ENCODE measurements around the gene INHBB.
"Not testable (repeated sequence)": the region's sequence is repeated elsewhere in the genome, so short reads cannot be mapped to it uniquely, and the experiment has no call there.

INHBB gene

GRCh38 chr2:120310136-120310535, 35.8 kb upstream of the INHBB start:
- no peaks in the 10 kb centered on the region for H3K9me3 ChIP-seq (ENCODE audit: control insufficient read depth, low read length)
- no peak overlapping the region for H4K8ac ChIP-seq (ENCODE audit: low read length)
- H2AK5ac ChIP-seq (ENCODE audit: low read length, severe bottlenecking), result no peak overlapping the region
- no peak overlapping the region for H2BK15ac ChIP-seq (ENCODE audit: low read depth, poor library complexity, severe bottlenecking)
- H3K23ac ChIP-seq (ENCODE audit: low read length in 2 of 2), result no peak overlapping the region
- H3K27ac ChIP-seq (ENCODE audit: low read length, poor library complexity, severe bottlenecking), result no peak overlapping the region
- no peak overlapping the region for H3K14ac ChIP-seq (ENCODE audit: low read length in 2 of 2)
- peaks cover 2% of the 10 kb centered on the region for H3K4me1 ChIP-seq (ENCODE audit: control insufficient read depth, insufficient read depth, low read depth, low read length)
- 90% methylated on average over 5 of the region's 6 CpGs for WGBS
- H3K27me3 ChIP-seq (ENCODE audit: control insufficient read depth in 1 of 2, insufficient read depth in 1 of 2, low read length in 2 of 2), result peaks cover 3 to 7% of the 10 kb centered on the region in 2 experiments
- H2BK5ac ChIP-seq (ENCODE audit: low read depth, low read length, poor library complexity, severe bottlenecking), result no peak overlapping the region
- H2BK12ac ChIP-seq (ENCODE audit: low read length in 2 of 2), result no peak overlapping the region
- no peak overlapping the region for H3K4me3 ChIP-seq (ENCODE audit: insufficient read depth in 1 of 2, low read depth in 1 of 2, low read length in 2 of 2)
- no peak overlapping the region for H4K91ac ChIP-seq (ENCODE audit: low read length)
- no peak overlapping the region for H3K4ac ChIP-seq (ENCODE audit: low read depth in 1 of 2, low read length in 2 of 2)
- no peaks in the 10 kb centered on the region for H3K79me1 ChIP-seq (replicated peaks; ENCODE audit: low read length, poor library complexity, severe bottlenecking)
- H2AFZ ChIP-seq (ENCODE audit: low read depth, low read length), result no peak overlapping the region
- no peak overlapping the region for H3K9ac ChIP-seq (ENCODE audit: low read length)
- no peak for DNase-seq
- H3K36me3 ChIP-seq (ENCODE audit: control insufficient read depth in 1 of 2, insufficient read depth in 2 of 2, low read depth in 1 of 2, low read length in 2 of 2), result peaks cover 5 to 11% of the 10 kb centered on the region in 2 experiments
- no peak overlapping the region for H3K4me2 ChIP-seq (ENCODE audit: low read length, poor library complexity, severe bottlenecking)
- no peak overlapping the region for H3K18ac ChIP-seq (ENCODE audit: low read depth in 1 of 2, low read length in 2 of 2)
- H2BK120ac ChIP-seq (ENCODE audit: low read depth, low read length), result no peak overlapping the region

GRCh38 chr2:120310841-120311240, 35.1 kb upstream of the INHBB start:
- H3K36me3 ChIP-seq (ENCODE audit: control insufficient read depth in 1 of 2, insufficient read depth in 2 of 2, low read depth in 1 of 2, low read length in 2 of 2); H2AK5ac ChIP-seq (ENCODE audit: low read length, severe bottlenecking); H3K4ac ChIP-seq (ENCODE audit: low read depth in 1 of 2, low read length in 2 of 2); H3K79me1 ChIP-seq (replicated peaks; ENCODE audit: low read length, poor library complexity, severe bottlenecking); H3K4me3 ChIP-seq (ENCODE audit: insufficient read depth in 1 of 2, low read depth in 1 of 2, low read length in 2 of 2); H3K23ac ChIP-seq (ENCODE audit: low read length in 2 of 2); H2BK120ac ChIP-seq (ENCODE audit: low read depth, low read length); H3K4me1 ChIP-seq (ENCODE audit: control insufficient read depth, insufficient read depth, low read depth, low read length); H2BK12ac ChIP-seq (ENCODE audit: low read length in 2 of 2); H4K91ac ChIP-seq (ENCODE audit: low read length); H3K27ac ChIP-seq (ENCODE audit: low read length, poor library complexity, severe bottlenecking); H2BK5ac ChIP-seq (ENCODE audit: low read depth, low read length, poor library complexity, severe bottlenecking); H2BK15ac ChIP-seq (ENCODE audit: low read depth, poor library complexity, severe bottlenecking); H3K9ac ChIP-seq (ENCODE audit: low read length); H2AFZ ChIP-seq (ENCODE audit: low read depth, low read length); H4K8ac ChIP-seq (ENCODE audit: low read length); DNase-seq; H3K18ac ChIP-seq (ENCODE audit: low read depth in 1 of 2, low read length in 2 of 2); H3K4me2 ChIP-seq (ENCODE audit: low read length, poor library complexity, severe bottlenecking); H3K14ac ChIP-seq (ENCODE audit: low read length in 2 of 2); H3K9me3 ChIP-seq (ENCODE audit: control insufficient read depth, low read length): not testable (repeated sequence)
- peaks cover 10 to 14% of the 10 kb centered on the region in 2 experiments for H3K27me3 ChIP-seq (ENCODE audit: control insufficient read depth in 1 of 2, insufficient read depth in 1 of 2, low read length in 2 of 2)
- WGBS, result 88% methylated on average over 8 of the region's 8 CpGs

GRCh38 chr2:120312076-120312475, 33.9 kb upstream of the INHBB start:
- H2BK15ac ChIP-seq (ENCODE audit: low read depth, poor library complexity, severe bottlenecking), result no peak overlapping the region
- no peaks in the 10 kb centered on the region for H3K36me3 ChIP-seq (ENCODE audit: control insufficient read depth in 1 of 2, insufficient read depth in 2 of 2, low read depth in 1 of 2, low read length in 2 of 2)
- H2BK5ac ChIP-seq (ENCODE audit: low read depth, low read length, poor library complexity, severe bottlenecking), result no peak overlapping the region
- no peak overlapping the region for H2BK120ac ChIP-seq (ENCODE audit: low read depth, low read length)
- H3K9ac ChIP-seq (ENCODE audit: low read length), result no peak overlapping the region
- H3K79me1 ChIP-seq (replicated peaks; ENCODE audit: low read length, poor library complexity, severe bottlenecking), result no peaks in the 10 kb centered on the region
- H4K91ac ChIP-seq (ENCODE audit: low read length), result no peak overlapping the region
- peaks cover 2% of the 10 kb centered on the region for H3K4me1 ChIP-seq (ENCODE audit: control insufficient read depth, insufficient read depth, low read depth, low read length)
- no peaks in the 10 kb centered on the region for H3K9me3 ChIP-seq (ENCODE audit: control insufficient read depth, low read length)
- no peak overlapping the region for H3K4me2 ChIP-seq (ENCODE audit: low read length, poor library complexity, severe bottlenecking)
- no peak overlapping the region for H3K27ac ChIP-seq (ENCODE audit: low read length, poor library complexity, severe bottlenecking)
- no peak overlapping the region for H3K23ac ChIP-seq (ENCODE audit: low read length in 2 of 2)
- no peak overlapping the region for H3K4me3 ChIP-seq (ENCODE audit: insufficient read depth in 1 of 2, low read depth in 1 of 2, low read length in 2 of 2)
- H4K8ac ChIP-seq (ENCODE audit: low read length), result no peak overlapping the region
- DNase-seq, result no peak
- no peak overlapping the region for H3K14ac ChIP-seq (ENCODE audit: low read length in 2 of 2)
- no peak overlapping the region for H3K4ac ChIP-seq (ENCODE audit: low read depth in 1 of 2, low read length in 2 of 2)
- H3K27me3 ChIP-seq (ENCODE audit: control insufficient read depth in 1 of 2, insufficient read depth in 1 of 2, low read length in 2 of 2), result peaks cover 14 to 17% of the 10 kb centered on the region in 2 experiments
- 87% methylated on average over 6 of the region's 6 CpGs for WGBS
- H2BK12ac ChIP-seq (ENCODE audit: low read length in 2 of 2), result no peak overlapping the region
- no peak overlapping the region for H2AK5ac ChIP-seq (ENCODE audit: low read length, severe bottlenecking)
- no peak overlapping the region for H2AFZ ChIP-seq (ENCODE audit: low read depth, low read length)
- H3K18ac ChIP-seq (ENCODE audit: low read depth in 1 of 2, low read length in 2 of 2), result no peak overlapping the region

- Histone ChIP-seq H2BK15ac (ENCODE audit: low read depth, poor library complexity, severe bottlenecking) (no peak overlapping the region), H3K9ac (ENCODE audit: low read length) (peak overlapping the region; percentile 84), H3K4me3 (ENCODE audit: insufficient read depth in 1 of 2, low read depth in 1 of 2, low read length in 2 of 2) (peak overlapping the region in 1 of 2 experiments; percentile 86), H3K27ac (ENCODE audit: low read length, poor library complexity, severe bottlenecking) (no peak overlapping the region), H2BK5ac (ENCODE audit: low read depth, low read length, poor library complexity, severe bottlenecking) (no peak overlapping the region), H2AFZ (ENCODE audit: low read depth, low read length) (peak overlapping the region; percentile 55), H3K27me3 (ENCODE audit: control insufficient read depth in 1 of 2, insufficient read depth in 1 of 2, low read length in 2 of 2) (peaks cover 14 to 18% of the 10 kb centered on the region in 2 experiments), H3K4me2 (ENCODE audit: low read length, poor library complexity, severe bottlenecking) (peak overlapping the region; percentile 60), H3K4ac (ENCODE audit: low read depth in 1 of 2, low read length in 2 of 2) (no peak overlapping the region), H4K91ac (ENCODE audit: low read length) (no peak overlapping the region), H2BK120ac (ENCODE audit: low read depth, low read length) (no peak overlapping the region), H3K79me1 (replicated peaks; ENCODE audit: low read length, poor library complexity, severe bottlenecking) (no peaks in the 10 kb centered on the region), H2AK5ac (ENCODE audit: low read length, severe bottlenecking) (no peak overlapping the region), H3K36me3 (ENCODE audit: control insufficient read depth in 1 of 2, insufficient read depth in 2 of 2, low read depth in 1 of 2, low read length in 2 of 2) (no peaks in the 10 kb centered on the region), H2BK12ac (ENCODE audit: low read length in 2 of 2) (no peak overlapping the region), H3K9me3 (ENCODE audit: control insufficient read depth, low read length) (no peaks in the 10 kb centered on the region), H3K4me1 (ENCODE audit: control insufficient read depth, insufficient read depth, low read depth, low read length) (peaks cover 2% of the 10 kb centered on the region), H3K14ac (ENCODE audit: low read length in 2 of 2) (peak overlapping the region in 1 of 2 experiments; percentile 35), H3K18ac (ENCODE audit: low read depth in 1 of 2, low read length in 2 of 2) (peak overlapping the region in 1 of 2 experiments; percentile 46), H3K23ac (ENCODE audit: low read length in 2 of 2) (no peak overlapping the region), H4K8ac (ENCODE audit: low read length) (peak overlapping the region; percentile 33)
- 19% methylated on average over 34 of the region's 38 CpGs for WGBS
- DNase-seq, result peak; percentile 74
Measured at GRCh38 chr2:120312860-120313694, 32.9 kb upstream of the INHBB start.
